Kidney (tissue), 14 donors: Measurements from ENCODE around the gene OIT3. TPM values are rescaled to one million over a fixed set of nuclear protein-coding genes. Genes with fewer than 3 reads are reported as not detected.

Experiments used
- DNase-seq, 5 donors: peaks; one replicate each; pipeline ENCODE4 v3.0.0-alpha.2; 2013 to 2020
- FAIRE-seq: peaks from 2 replicates; lab custom pipeline; 2012; peaks lifted over from hg19 to GRCh38; lab: Jason Lieb, UNC
- H3K27ac ChIP-seq, 2 donors: one replicate each; pipeline ENCODE4 v1.7.0; 2013; ENCODE audit warnings: low read depth in 2 of 2, low read length in 2 of 2, inconsistent platforms in 1 of 2
- H3K27me3 ChIP-seq: one replicate; pipeline ENCODE4 v1.7.1; 2013; ENCODE audit warnings: low read length, inconsistent platforms; ENCODE audit not compliant: control insufficient read depth, insufficient read depth
- H3K36me3 ChIP-seq, 3 donors: one replicate each; pipeline versions ENCODE4 v1.7.0 to v1.7.1; 2013; ENCODE audit warnings: low read length in 3 of 3, control low read depth in 1 of 3, inconsistent platforms in 1 of 3; ENCODE audit not compliant: insufficient read depth in 3 of 3, control insufficient read depth in 2 of 3
- H3K4me1 ChIP-seq, 3 donors: one replicate each; pipeline versions ENCODE4 v1.7.0 to v1.7.1; 2013; ENCODE audit warnings: low read length in 3 of 3, inconsistent platforms in 1 of 3, low read depth in 1 of 3; ENCODE audit not compliant: control insufficient read depth in 2 of 3, insufficient read depth in 2 of 3
- H3K4me3 ChIP-seq, 3 donors: one replicate each; pipeline versions ENCODE4 v1.7.0 to v1.8.1; 2013; ENCODE audit warnings: low read length in 3 of 3, control low read depth in 1 of 3, inconsistent platforms in 1 of 3
- H3K9ac ChIP-seq, 3 donors: one replicate each; pipeline versions ENCODE4 v1.7.0 to v1.7.1; 2013; ENCODE audit warnings: low read length in 3 of 3, control low read depth in 1 of 3, inconsistent platforms in 1 of 3
- H3K9me3 ChIP-seq, 3 donors: one replicate each; pipeline versions ENCODE4 v1.7.0 to v1.7.1; 2013; ENCODE audit warnings: low read length in 3 of 3, control low read depth in 1 of 3, inconsistent platforms in 1 of 3; ENCODE audit not compliant: control insufficient read depth in 2 of 3, insufficient read depth in 1 of 3
- CTCF ChIP-seq: IDR thresholded peaks from 3 replicates; pipeline ENCODE4 v1.5.1; 2012; ENCODE audit warnings: mild to moderate bottlenecking, moderate library complexity, borderline replicate concordance; ENCODE audit not compliant: insufficient read depth; ENCODE audit errors: extremely low read depth
- intact Hi-C: fragments of 100-400 bp; cut with DNase I; formaldehyde crosslinking; loops from one replicate; pipeline ENCODE4 v1.11.1; 2022
- polyA plus RNA-seq: library from polyadenylated mRNA; stranded (reverse); fragments of 350-450 nt; fragmentation: Illumina TruSeq; extraction: RNeasy Lipid Tissue Mini Kit (QIAGEN cat#74804); gene quantifications from one replicate; pipeline ENCODE4 v1.2.3, GENCODE V29; 2014; ENCODE audit warnings: low read depth, low replicate concordance; ENCODE audit not compliant: insufficient read depth
- total RNA-seq: library from RNA; stranded (reverse); fragmentation: NEBNext Ultra II Directional; extraction: Animal tissue kit (Norgen Biotek cat#: 25700); gene quantifications from one replicate; pipeline ENCODE4 v1.2.1, GENCODE V29; 2021
- donor health status: control.
- donor health status: control.
- donor health status: control.
- donor health status: control.
- donor health status: control.
- donor health status: DM: yes; HTN: yes; CAD: no.
- donor health status: Normal renal cell carcinoma (clear cell type).

OIT3 gene
- total and polyA plus RNA-seq, 2 donors from 2014 or later = not detected

DNA sequence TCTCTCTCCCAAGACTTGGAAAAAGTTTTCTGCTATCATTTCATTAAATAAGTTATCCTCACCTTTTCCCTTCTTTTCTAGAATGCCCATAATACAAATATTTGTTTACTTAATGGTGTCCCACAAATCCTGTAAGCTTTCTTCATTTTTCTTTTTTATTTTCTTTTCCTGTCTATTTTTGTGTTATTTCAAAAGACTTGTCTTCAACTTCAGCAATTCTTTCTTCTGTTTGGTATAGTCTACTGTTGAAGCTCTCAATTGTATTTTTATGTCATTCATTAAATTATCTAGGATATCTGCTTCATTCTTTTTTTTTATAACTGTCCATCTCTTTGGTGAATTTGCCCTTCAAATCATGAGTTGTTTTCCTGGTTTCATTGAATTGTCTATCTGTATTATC, 86.2 kb downstream of the OIT3 start:
- no peak for TF ChIP-seq CTCF
- Histone ChIP-seq H3K9me3 (peaks cover 0 to 19% (median 7%) of the 10 kb centered on the region in 3 donors), H3K27me3 (no peaks in the 10 kb centered on the region), H3K36me3 (no peaks in the 10 kb centered on the region), H3K27ac (no peak overlapping the region), H3K9ac (no peak overlapping the region), H3K4me3 (no peak overlapping the region), H3K4me1 (no peaks in the 10 kb centered on the region)
- FAIRE-seq (no peak), DNase-seq (no peak)
- intact Hi-C loops = no loop called here

GRCh38 chr10:72980348-72980747, 86.8 kb downstream of the OIT3 start:
- H3K36me3 ChIP-seq = no peaks in the 10 kb centered on the region
- H3K27ac ChIP-seq = no peak overlapping the region
- DNase-seq (no peak), FAIRE-seq (no peak)
- H3K9ac ChIP-seq = no peak overlapping the region
- H3K4me1 ChIP-seq = no peaks in the 10 kb centered on the region
- intact Hi-C loops = no loop called here
- no peaks in the 10 kb centered on the region for H3K27me3 ChIP-seq
- no peak for TF ChIP-seq CTCF
- H3K9me3 ChIP-seq = peaks cover 0 to 16% (median 7%) of the 10 kb centered on the region in 3 donors
- H3K4me3 ChIP-seq = no peak overlapping the region

- H3K27ac ChIP-seq = no peak overlapping the region
- H3K4me1 ChIP-seq = no peaks in the 10 kb centered on the region
- no peaks in the 10 kb centered on the region for H3K36me3 ChIP-seq
- no peaks in the 10 kb centered on the region for H3K27me3 ChIP-seq
- intact Hi-C loops = no loop called here
- no peak overlapping the region for H3K9ac ChIP-seq
- TF ChIP-seq CTCF = no peak
- peaks cover 0 to 14% (median 5%) of the 10 kb centered on the region in 3 donors for H3K9me3 ChIP-seq
- H3K4me3 ChIP-seq = no peak overlapping the region
- FAIRE-seq (no peak), DNase-seq (no peak)
Observed at GRCh38 chr10:72981028-72981881, 87.7 kb downstream of the OIT3 start.
